Muscle of arm (tissue), 12 donors: ENCODE measurements around the gene CPSF3. TPM values are rescaled to one million over a fixed set of nuclear protein-coding genes. Genes with fewer than 3 reads are reported as not detected.
"Not testable (repeated sequence)": the region's sequence is repeated elsewhere in the genome, so short reads cannot be mapped to it uniquely, and the experiment has no call there.

Experiments
- DNase-seq: peaks from one replicate; pipeline ENCODE4 v3.0.0-alpha.2; 2013
- polyA plus RNA-seq, 12 donors: library from polyadenylated mRNA; unstranded; fragments of 120-200 nt; gene quantifications; one replicate each; pipeline ENCODE4 v1.2.1, GENCODE V29; 2013; ENCODE audit not compliant: insufficient read length in 12 of 12

The CPSF3 gene
- polyA plus RNA-seq, 12 donors, result 31.5 to 53.2 (median 40.0) TPM; not detected in 1

- no peak for DNase-seq
These were observed 31.3 kb upstream of the CPSF3 start for GRCh38 chr2:9391961-9392720.

- peak; percentile 27 for DNase-seq
These were observed 30.3 kb upstream of the CPSF3 start for GRCh38 chr2:9392898-9393765.

GRCh38 chr2:9394816-9395215 is 28.6 kb upstream of the CPSF3 start:
- DNase-seq, result no peak

- no peak for DNase-seq
These were observed 26.3 kb upstream of the CPSF3 start for GRCh38 chr2:9397201-9397600.

- DNase-seq, result not testable (repeated sequence)
These were observed 25.2 kb upstream of the CPSF3 start for GRCh38 chr2:9398251-9398650.

GRCh38 chr2:9398881-9399780 is 24.3 kb upstream of the CPSF3 start:
- peak; percentile 22 for DNase-seq

GRCh38 chr2:9400268-9401058 is 23.0 kb upstream of the CPSF3 start:
- no peak for DNase-seq

- no peak for DNase-seq
These were observed 22.4 kb upstream of the CPSF3 start for GRCh38 chr2:9401059-9401547.

- DNase-seq, result no peak
These were observed 21.6 kb upstream of the CPSF3 start for GRCh38 chr2:9401646-9402371.

GRCh38 chr2:9403924-9404323 is 19.5 kb upstream of the CPSF3 start:
- no peak for DNase-seq

- no peak for DNase-seq
These were observed 19.0 kb upstream of the CPSF3 start for GRCh38 chr2:9404451-9404850.

GRCh38 chr2:9405636-9406035 is 17.8 kb upstream of the CPSF3 start:
- DNase-seq, result no peak

- DNase-seq, result no peak
These were observed 16.7 kb upstream of the CPSF3 start for GRCh38 chr2:9406529-9407362.

- DNase-seq, result no peak
These were observed 16.1 kb upstream of the CPSF3 start for GRCh38 chr2:9407363-9407811.

- DNase-seq, result no peak
These were observed 14.8 kb upstream of the CPSF3 start for GRCh38 chr2:9408641-9409151.

- DNase-seq, result no peak
These were observed 13.3 kb upstream of the CPSF3 start for GRCh38 chr2:9410108-9410507.

- DNase-seq, result no peak
These were observed 10.7 kb upstream of the CPSF3 start for GRCh38 chr2:9412781-9413180.

GRCh38 chr2:9415516-9416169 is 7.8 kb upstream of the CPSF3 start:
- no peak for DNase-seq
